Measurements from ENCODE around the gene RBM27. TPM values are rescaled to one million over a fixed set of nuclear protein-coding genes. Genes with fewer than 3 reads are reported as not detected.

Gene RBM27, protein sequence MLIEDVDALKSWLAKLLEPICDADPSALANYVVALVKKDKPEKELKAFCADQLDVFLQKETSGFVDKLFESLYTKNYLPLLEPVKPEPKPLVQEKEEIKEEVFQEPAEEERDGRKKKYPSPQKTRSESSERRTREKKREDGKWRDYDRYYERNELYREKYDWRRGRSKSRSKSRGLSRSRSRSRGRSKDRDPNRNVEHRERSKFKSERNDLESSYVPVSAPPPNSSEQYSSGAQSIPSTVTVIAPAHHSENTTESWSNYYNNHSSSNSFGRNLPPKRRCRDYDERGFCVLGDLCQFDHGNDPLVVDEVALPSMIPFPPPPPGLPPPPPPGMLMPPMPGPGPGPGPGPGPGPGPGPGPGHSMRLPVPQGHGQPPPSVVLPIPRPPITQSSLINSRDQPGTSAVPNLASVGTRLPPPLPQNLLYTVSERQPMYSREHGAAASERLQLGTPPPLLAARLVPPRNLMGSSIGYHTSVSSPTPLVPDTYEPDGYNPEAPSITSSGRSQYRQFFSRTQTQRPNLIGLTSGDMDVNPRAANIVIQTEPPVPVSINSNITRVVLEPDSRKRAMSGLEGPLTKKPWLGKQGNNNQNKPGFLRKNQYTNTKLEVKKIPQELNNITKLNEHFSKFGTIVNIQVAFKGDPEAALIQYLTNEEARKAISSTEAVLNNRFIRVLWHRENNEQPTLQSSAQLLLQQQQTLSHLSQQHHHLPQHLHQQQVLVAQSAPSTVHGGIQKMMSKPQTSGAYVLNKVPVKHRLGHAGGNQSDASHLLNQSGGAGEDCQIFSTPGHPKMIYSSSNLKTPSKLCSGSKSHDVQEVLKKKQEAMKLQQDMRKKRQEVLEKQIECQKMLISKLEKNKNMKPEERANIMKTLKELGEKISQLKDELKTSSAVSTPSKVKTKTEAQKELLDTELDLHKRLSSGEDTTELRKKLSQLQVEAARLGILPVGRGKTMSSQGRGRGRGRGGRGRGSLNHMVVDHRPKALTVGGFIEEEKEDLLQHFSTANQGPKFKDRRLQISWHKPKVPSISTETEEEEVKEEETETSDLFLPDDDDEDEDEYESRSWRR
- 18.0 TPM for total RNA-seq (2013)
- polyA plus RNA-seq (1 to 10 TPM; 2.5 to 6.2 (median 3.9) TPM), polyA minus RNA-seq (24.9 and 30.2 TPM in 2 replicates), total RNA-seq (23.2 to 52.4 (median 35.9) reads per million in 11 experiments)

DNA sequence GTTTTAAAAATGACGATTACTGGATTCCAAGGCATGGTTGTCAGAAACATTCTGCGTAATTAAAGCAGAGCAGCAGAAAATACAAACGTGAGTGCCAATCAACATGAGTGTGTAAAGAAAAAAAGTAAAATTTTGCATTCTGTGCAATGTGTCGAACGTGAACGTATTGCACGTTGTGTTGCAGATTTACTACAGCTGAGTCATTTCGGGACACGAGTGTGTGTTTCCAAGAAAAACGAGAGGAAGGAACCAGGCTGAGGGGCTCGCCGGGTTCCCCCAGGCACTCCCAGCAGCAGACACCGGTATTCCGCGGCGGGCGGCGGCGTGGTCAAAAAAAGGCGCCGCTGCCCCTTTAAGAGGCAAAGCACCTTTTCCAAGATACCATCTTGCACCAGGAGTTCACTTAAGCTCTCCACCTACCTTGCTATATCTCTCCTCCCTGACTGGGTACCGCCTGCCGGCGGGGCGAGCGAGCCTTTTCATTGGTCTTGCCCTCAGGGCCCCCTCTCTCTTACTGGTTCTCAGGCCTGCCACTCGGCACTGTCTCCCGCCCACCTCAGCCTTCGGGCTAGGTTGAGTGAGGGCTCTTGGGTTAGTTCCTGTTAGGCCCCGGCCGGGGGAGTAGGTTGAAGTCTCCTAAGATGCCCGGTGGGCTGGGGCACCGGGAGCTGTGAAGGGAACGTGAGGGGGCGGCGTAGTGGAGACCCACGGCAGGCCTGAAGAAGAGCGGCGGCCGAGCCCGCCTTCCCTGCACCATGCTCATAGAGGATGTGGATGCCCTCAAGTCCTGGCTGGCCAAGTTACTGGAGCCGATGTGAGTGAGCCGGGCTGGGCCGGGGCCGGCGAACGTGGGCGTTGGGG is at the start of gene RBM27:
Gene RBM27, plus strand, starts transcription at position 595 of the 861 bp plus-strand sequence. Its CDS starts 161 bp downstream, at position 756.
- Mint-ChIP-seq H3K9me3 (no peaks in the 10 kb centered on the region), H3K4me1 (peaks cover 12% of the 10 kb centered on the region), H3K27ac (no peak within 1 kb of the TSS), H3K36me3 (no peaks in the 10 kb centered on the region), H3K4me3 (no peak within 1 kb of the TSS), H3K27me3 (ENCODE audit: low read depth in 3 of 3) (no peaks in the 10 kb centered on the region)
- intact Hi-C loops (cut with micrococcal nuclease) = loop anchor here (2.0 to 10.0 kb wide), 2 partner anchors 20 to 242 kb away; partner anchors contain the start of genes LARS1 (in 2 of the 2) and TCERG1 (in 1 of the 2)
- Histone ChIP-seq H3K79me2 (ENCODE audit: insufficient read depth, low read length) (peaks cover 47% of the 10 kb centered on the region), H3K4me3 (replicated peaks in 1 of 3; ENCODE audit: low read depth in 2 of 3, low read length in 3 of 3) (peak within 1 kb of the TSS; percentile 78 to 88 (median 87)), H3K27me3 (ENCODE audit: control insufficient read depth in 2 of 2, insufficient read depth in 2 of 2, low read length in 2 of 2) (no peaks in the 10 kb centered on the region), H4K20me1 (ENCODE audit: insufficient read depth, low read length) (peaks cover 26% of the 10 kb centered on the region), H3K9me3 (replicated peaks in 1 of 2; ENCODE audit: control insufficient read depth in 1 of 2, insufficient read depth in 1 of 2, low read length in 2 of 2) (no peaks in the 10 kb centered on the region), H3K27ac (ENCODE audit: low read depth in 1 of 2, low read length in 2 of 2) (peak within 1 kb of the TSS; percentile 50 to 77), H3K36me3 (replicated peaks in 1 of 2; ENCODE audit: control insufficient read depth in 1 of 2, insufficient read depth in 2 of 2, low read length in 2 of 2) (no peaks in the 10 kb centered on the region), H3K9ac (ENCODE audit: insufficient read depth, low read length, poor library complexity, severe bottlenecking) (peak within 1 kb of the TSS; percentile 82), H3K4me2 (replicated peaks; ENCODE audit: extremely low read depth, low read length, poor library complexity, severe bottlenecking) (peak within 1 kb of the TSS; percentile 78), H2AFZ (ENCODE audit: insufficient read depth, low read depth, low read length, poor library complexity, severe bottlenecking) (peak within 1 kb of the TSS; percentile 93), H3K4me1 (ENCODE audit: control insufficient read depth in 1 of 2, insufficient read depth in 2 of 2, low read length in 2 of 2) (peaks cover 21 to 28% of the 10 kb centered on the region in 2 donors)
- peak; percentile 95 to 97 (median 96) for DNase-seq
- TF ChIP-seq, protein P1, sequence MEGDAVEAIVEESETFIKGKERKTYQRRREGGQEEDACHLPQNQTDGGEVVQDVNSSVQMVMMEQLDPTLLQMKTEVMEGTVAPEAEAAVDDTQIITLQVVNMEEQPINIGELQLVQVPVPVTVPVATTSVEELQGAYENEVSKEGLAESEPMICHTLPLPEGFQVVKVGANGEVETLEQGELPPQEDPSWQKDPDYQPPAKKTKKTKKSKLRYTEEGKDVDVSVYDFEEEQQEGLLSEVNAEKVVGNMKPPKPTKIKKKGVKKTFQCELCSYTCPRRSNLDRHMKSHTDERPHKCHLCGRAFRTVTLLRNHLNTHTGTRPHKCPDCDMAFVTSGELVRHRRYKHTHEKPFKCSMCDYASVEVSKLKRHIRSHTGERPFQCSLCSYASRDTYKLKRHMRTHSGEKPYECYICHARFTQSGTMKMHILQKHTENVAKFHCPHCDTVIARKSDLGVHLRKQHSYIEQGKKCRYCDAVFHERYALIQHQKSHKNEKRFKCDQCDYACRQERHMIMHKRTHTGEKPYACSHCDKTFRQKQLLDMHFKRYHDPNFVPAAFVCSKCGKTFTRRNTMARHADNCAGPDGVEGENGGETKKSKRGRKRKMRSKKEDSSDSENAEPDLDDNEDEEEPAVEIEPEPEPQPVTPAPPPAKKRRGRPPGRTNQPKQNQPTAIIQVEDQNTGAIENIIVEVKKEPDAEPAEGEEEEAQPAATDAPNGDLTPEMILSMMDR (IDR thresholded peaks at IDR 0.05) = no peak
- WGBS (ENCODE audit: insufficient coverage) = 0% methylated on average over 31 of the region's 48 CpGs
